Hindlimb muscle (tissue), 1 donor: Measurements from ENCODE around the gene CMTM4. TPM values are rescaled to one million over a fixed set of nuclear protein-coding genes. Genes with fewer than 3 reads are reported as not detected.
"Not testable (repeated sequence)": the region's sequence is repeated elsewhere in the genome, so short reads cannot be mapped to it uniquely, and the experiment has no call there.

Experiments used
- DNase-seq: peaks from one replicate; pipeline ENCODE4 v3.0.0-alpha.2; 2013
- polyA plus RNA-seq: library from polyadenylated mRNA; unstranded; fragments of 120-200 nt; gene quantifications from one replicate; pipeline ENCODE4 v1.2.1, GENCODE V29; 2013; ENCODE audit not compliant: insufficient read length

CMTM4 gene
- polyA plus RNA-seq, 1 donor: 8.0 TPM

GRCh38 chr16:66590322-66590721 lies 106.2 kb downstream of the CMTM4 start:
- DNase-seq: no peak

GRCh38 chr16:66588981-66589713 lies 107.4 kb downstream of the CMTM4 start:
- DNase-seq: no peak

- DNase-seq: no peak
Observed at GRCh38 chr16:66587881-66588600, 108.5 kb downstream of the CMTM4 start.

- DNase-seq: no peak
Observed at GRCh38 chr16:66585481-66586239, 110.9 kb downstream of the CMTM4 start.

GRCh38 chr16:66581246-66581952 lies 115.1 kb downstream of the CMTM4 start:
- no peak for DNase-seq

GRCh38 chr16:66580605-66581209 lies 115.8 kb downstream of the CMTM4 start:
- DNase-seq: no peak

GRCh38 chr16:66578651-66579531 lies 117.7 kb downstream of the CMTM4 start, which contains the start of gene CMTM2:
TSS of gene CMTM2 (plus strand) at chr16:66579463. CDS start at chr16:66579608, 145 bp downstream.
- no peak for DNase-seq

GRCh38 chr16:66576296-66576695 lies 120.2 kb downstream of the CMTM4 start:
- DNase-seq: peak; percentile 48

GRCh38 chr16:66575060-66575459 lies 121.5 kb downstream of the CMTM4 start:
- DNase-seq: no peak

- no peak for DNase-seq
Observed at GRCh38 chr16:66574531-66574930, 122.0 kb downstream of the CMTM4 start.

GRCh38 chr16:66574081-66574480 lies 122.5 kb downstream of the CMTM4 start:
- no peak for DNase-seq

GRCh38 chr16:66572356-66572755 lies 124.2 kb downstream of the CMTM4 start:
- no peak for DNase-seq

- no peak for DNase-seq
Observed at GRCh38 chr16:66569827-66570405, 126.6 kb downstream of the CMTM4 start.

GRCh38 chr16:66569131-66569530 lies 127.4 kb downstream of the CMTM4 start:
- DNase-seq: no peak

GRCh38 chr16:66568355-66568754 lies 128.2 kb downstream of the CMTM4 start:
- no peak for DNase-seq

GRCh38 chr16:66567270-66567669 lies 129.3 kb downstream of the CMTM4 start:
- not testable (repeated sequence) for DNase-seq

GRCh38 chr16:66566051-66566901 lies 130.3 kb downstream of the CMTM4 start, which contains the start of gene CMTM1:
TSS of gene CMTM1 (plus strand) at chr16:66566439. CDS start at chr16:66566514, 75 bp downstream.
- DNase-seq: no peak
